ENCODE results near the gene CFAP97.

GRCh38 chr4:185225940-185226339, 22.1 kb upstream of the CFAP97 start:
- no peak for TF ChIP-seq CTCF (conservative IDR thresholded peaks at IDR 0.05; ENCODE audit: low read depth, low read length)
- TF ChIP-seq EZH2 (IDR thresholded peaks at IDR 0.05; ENCODE audit: low read length, unreplicated experiment): no peak

Measured in PC-3 (cell line).